H1 (cell line): ENCODE measurements around the gene LIF. TPM values are rescaled to one million over a fixed set of nuclear protein-coding genes. Genes with fewer than 3 reads are reported as not detected.

Experiments
- CTCF ChIA-PET: fragments of 300-600 bp; sonication (Branson Sonifier 250); formaldehyde crosslinking; loops from one replicate; lab custom pipeline; 2021; ENCODE audit not compliant: partially characterized antibody; lab: Charles Lee
- POLR2A ChIA-PET: fragments of 300-600 bp; sonication (Branson Sonifier 250); formaldehyde crosslinking; loops from one replicate; lab custom pipeline; 2021; ENCODE audit warnings: inconsistent platforms; ENCODE audit not compliant: partially characterized antibody; lab: Charles Lee
- DNase-seq, 2 experiments: peaks; one replicate each; pipeline versions ENCODE4 v3.0.0 to v3.0.0-alpha.2; 2010 to 2022; ENCODE audit warnings: low spot score in 2 of 2, low read depth in 1 of 2, mixed read lengths in 1 of 2
- FAIRE-seq: peaks from 2 replicates; lab custom pipeline; 2011; peaks lifted over from hg19 to GRCh38; lab: Jason Lieb, UNC
- H2AFZ ChIP-seq: 2 replicates; pipeline ENCODE4 v1.8.1; 2012; ENCODE audit warnings: low read length, inconsistent platforms
- H2AK5ac ChIP-seq: 2 replicates; pipeline ENCODE4 v1.6.1; 2013; ENCODE audit warnings: low read depth, low read length
- H2BK120ac ChIP-seq: replicated peaks from 2 replicates; pipeline ENCODE3; 2013; ENCODE audit warnings: low read depth, low read length, inconsistent platforms
- H2BK12ac ChIP-seq: 2 replicates; pipeline ENCODE4 v1.6.1; 2013; ENCODE audit warnings: low read depth, low read length
- H2BK15ac ChIP-seq: 2 replicates; pipeline ENCODE4 v1.6.1; 2013; ENCODE audit warnings: low read length
- H2BK20ac ChIP-seq: 2 replicates; pipeline ENCODE4 v1.6.1; 2013; ENCODE audit warnings: low read length
- H2BK5ac ChIP-seq: 2 replicates; pipeline ENCODE4 v1.6.1; 2013; ENCODE audit warnings: low read depth, low read length
- H3K14ac ChIP-seq: 2 replicates; pipeline ENCODE4 v1.6.1; 2013; ENCODE audit warnings: inconsistent platforms; ENCODE audit not compliant: insufficient read length
- H3K18ac ChIP-seq: 2 replicates; pipeline ENCODE4 v1.6.1; 2013; ENCODE audit warnings: low read length; ENCODE audit errors: extremely low read depth
- H3K23ac ChIP-seq: 2 replicates; pipeline ENCODE4 v1.6.1; 2013; ENCODE audit warnings: inconsistent platforms; ENCODE audit not compliant: insufficient read length
- H3K23me2 ChIP-seq: 2 replicates; pipeline ENCODE4 v1.6.1; 2013; ENCODE audit warnings: low read depth, low read length
- H3K27ac ChIP-seq: 2 replicates; pipeline ENCODE4 v1.6.1; 2011; ENCODE audit warnings: low read depth, low read length, inconsistent platforms
- H3K27me3 ChIP-seq, 4 experiments: replicated peaks in 1 of 4; 1 replicate in 1 of 4; 2 replicates in 3 of 4; pipeline versions ENCODE4 v1.6.1 to v1.8.1; 2011 to 2013; ENCODE audit warnings: low read length in 3 of 4, mild to moderate bottlenecking in 3 of 4, inconsistent platforms in 2 of 4, mixed read lengths in 2 of 4, moderate library complexity in 1 of 4; ENCODE audit not compliant: control insufficient read depth in 3 of 4, insufficient read depth in 3 of 4; ENCODE audit errors: extremely low read depth in 1 of 4
- H3K36me3 ChIP-seq, 4 experiments: 2 replicates each; pipeline versions ENCODE4 v1.6.1 to v1.8.1; 2011 to 2013; ENCODE audit warnings: mild to moderate bottlenecking in 4 of 4, low read length in 3 of 4, moderate library complexity in 2 of 4, control low read depth in 1 of 4, inconsistent platforms in 1 of 4; ENCODE audit not compliant: insufficient read depth in 4 of 4, control insufficient read depth in 2 of 4
- H3K4ac ChIP-seq: replicated peaks from 2 replicates; pipeline ENCODE3; 2013; ENCODE audit warnings: low read length, low read depth, mixed read lengths, inconsistent platforms; ENCODE audit not compliant: insufficient read length
- H3K4me1 ChIP-seq, 4 experiments: replicated peaks in 1 of 4; 1 replicate in 1 of 4; 2 replicates in 3 of 4; pipeline versions ENCODE4 v1.6.1 to v1.8.1; 2011 to 2013; ENCODE audit warnings: low read length in 3 of 4, inconsistent platforms in 2 of 4, mixed read lengths in 1 of 4; ENCODE audit not compliant: insufficient read depth in 4 of 4, control insufficient read depth in 3 of 4
- H3K4me2 ChIP-seq, 2 experiments: 2 replicates each; pipeline versions ENCODE4 v1.6.1 to v1.8.1; 2011 to 2013; ENCODE audit warnings: low read depth in 2 of 2, low read length in 2 of 2, control low read depth in 1 of 2, inconsistent platforms in 1 of 2, mild to moderate bottlenecking in 1 of 2; ENCODE audit not compliant: insufficient read depth in 1 of 2
- H3K4me3 ChIP-seq, 4 experiments: fragments of 200-600, 300-600 bp in 1 of 4; sonication (generic), shearing (Covaris generic), sonication (Bioruptor Twin) in 1 of 4; 2 replicates each; pipeline versions ENCODE4 v1.5.1 to v1.8.1; 2011 to 2016; ENCODE audit warnings: low read length in 4 of 4, low read depth in 3 of 4, control low read depth in 2 of 4, inconsistent platforms in 2 of 4, mild to moderate bottlenecking in 2 of 4, mixed read lengths in 1 of 4, moderate library complexity in 1 of 4; ENCODE audit not compliant: insufficient read depth in 2 of 4; ENCODE audit errors: extremely low read depth in 1 of 4
- H3K56ac ChIP-seq: replicated peaks from 2 replicates; pipeline ENCODE3; 2013; ENCODE audit warnings: low read depth, mild to moderate bottlenecking, mixed read lengths, low read length, inconsistent platforms; ENCODE audit not compliant: insufficient read length
- H3K79me1 ChIP-seq: 2 replicates; pipeline ENCODE4 v1.6.1; 2013; ENCODE audit warnings: low read depth, low read length, control low read depth
- H3K79me2 ChIP-seq, 2 experiments: 2 replicates each; pipeline versions ENCODE4 v1.6.1 to v1.8.1; 2012 to 2013; ENCODE audit warnings: low read length in 2 of 2, mild to moderate bottlenecking in 2 of 2, inconsistent platforms in 1 of 2; ENCODE audit not compliant: insufficient read depth in 2 of 2, control insufficient read depth in 1 of 2
- H3K9ac ChIP-seq, 4 experiments: replicated peaks in 1 of 4; 1 replicate in 1 of 4; 2 replicates in 3 of 4; pipeline versions ENCODE4 v1.6.1 to v1.8.1; 2011 to 2013; ENCODE audit warnings: low read depth in 3 of 4, low read length in 3 of 4, control low read depth in 2 of 4, mild to moderate bottlenecking in 2 of 4, moderate library complexity in 2 of 4, inconsistent platforms in 1 of 4; ENCODE audit errors: extremely low read depth in 1 of 4
- H3K9me3 ChIP-seq, 2 experiments: 2 replicates each; pipeline versions ENCODE4 v1.6.1 to v1.8.1; 2012 to 2013; ENCODE audit warnings: mild to moderate bottlenecking in 2 of 2, moderate library complexity in 2 of 2, control low read depth in 1 of 2, inconsistent platforms in 1 of 2, low read depth in 1 of 2, low read length in 1 of 2, mixed read lengths in 1 of 2; ENCODE audit not compliant: insufficient read depth in 2 of 2
- H4K20me1 ChIP-seq, 2 experiments: replicated peaks in 1 of 2; 2 replicates each; pipeline versions ENCODE3 to v1.8.1; 2011 to 2013; ENCODE audit warnings: inconsistent platforms in 2 of 2, low read length in 2 of 2, mild to moderate bottlenecking in 1 of 2; ENCODE audit not compliant: insufficient read depth in 2 of 2, control insufficient read depth in 1 of 2
- H4K5ac ChIP-seq: 2 replicates; pipeline ENCODE4 v1.6.1; 2013; ENCODE audit warnings: low read length, low read depth, mixed read lengths, inconsistent platforms; ENCODE audit not compliant: insufficient read length
- H4K8ac ChIP-seq: 2 replicates; pipeline ENCODE4 v1.8.0; 2013; ENCODE audit warnings: mild to moderate bottlenecking, moderate library complexity, low read length, inconsistent platforms; ENCODE audit not compliant: insufficient read depth; ENCODE audit errors: extremely low read depth
- H4K91ac ChIP-seq: replicated peaks from 2 replicates; pipeline ENCODE3; 2013; ENCODE audit warnings: low read length, mixed read lengths, inconsistent platforms; ENCODE audit not compliant: insufficient read length
- CBX8 ChIP-seq: fragments of 300-800, 300-1000 bp; sonication (generic); IDR thresholded peaks from 2 replicates; pipeline ENCODE4 v1.7.1; 2016; ENCODE audit warnings: low read depth, low read length, borderline replicate concordance
- CHD1 ChIP-seq: IDR thresholded peaks from 2 replicates; pipeline ENCODE4 v1.6.1; 2012; ENCODE audit warnings: low read depth, low read length, improper control_type of control experiment
- FOSL1 ChIP-seq: IDR thresholded peaks from 2 replicates; pipeline ENCODE4 v1.6.1; 2011; ENCODE audit warnings: mild to moderate bottlenecking, low read depth, low read length, moderate library complexity; ENCODE audit not compliant: insufficient read depth
- GTF2F1 ChIP-seq: IDR thresholded peaks from 2 replicates; pipeline ENCODE4 v1.6.1; 2012; ENCODE audit warnings: low read depth, low read length, improper control_type of control experiment, borderline replicate concordance
- KDM1A ChIP-seq: fragments of 200-600, 300-600 bp; sonication (generic); IDR thresholded peaks from 2 replicates; pipeline ENCODE4 v1.7.1; 2016; ENCODE audit warnings: mild to moderate bottlenecking, low read length, borderline replicate concordance
- WGBS, 2 experiments: shearing (Covaris generic) in 1 of 2; methylation state at CpG; one replicate each; pipeline versions ENCODE4 v1.1.6 to v1.1.7; 2013 to 2015; ENCODE audit warnings: low lambda C conversion rate in 2 of 2, mixed read lengths in 2 of 2, inconsistent platforms in 1 of 2, low coverage in 1 of 2, missing lambda C conversion rate in 1 of 2; ENCODE audit not compliant: insufficient replicate concordance in 2 of 2, insufficient coverage in 1 of 2, insufficient read length in 1 of 2; ENCODE audit errors: extremely low coverage in 1 of 2, missing lambda C conversion rate in 1 of 2; 5-methylcytosine and 5-hydroxymethylcytosine counted together
- polyA plus RNA-seq, 7 experiments: library from polyadenylated mRNA; depleted of rRNA in 3 of 7; stranded (reverse) in 5 of 7; unstranded in 2 of 7; fragments of >200 nt in 5 of 7; fragments of 200-250 nt in 2 of 7; gene quantifications; 1 replicate in 5 of 7; 2 replicates in 1 of 7; 4 replicates in 1 of 7; pipeline versions ENCODE4 v1.2.1 to v1.2.3, GENCODE V29; 2011 to 2013; ENCODE audit warnings: missing spikeins in 2 of 7, mixed read lengths in 2 of 7
- total RNA-seq: library from RNA; stranded (reverse); fragmentation: NEBNext Ultra II Directional; extraction: Animal tissue kit (Norgen Biotek cat#: 25700); gene quantifications from 2 replicates; pipeline ENCODE4 v1.2.1, GENCODE V29; 2021
- TF ChIP-seq, protein P1 (sequence below): IDR thresholded peaks from 2 replicates; pipeline ENCODE4 v1.6.1; 2012; ENCODE audit warnings: inconsistent platforms

LIF gene
- total and polyA plus RNA-seq, 2 of the 8 experiments (the other 6 are each of a cell fraction or from before 2014, with no cell fraction given), result 3.3 to 3.5 TPM

DNA sequence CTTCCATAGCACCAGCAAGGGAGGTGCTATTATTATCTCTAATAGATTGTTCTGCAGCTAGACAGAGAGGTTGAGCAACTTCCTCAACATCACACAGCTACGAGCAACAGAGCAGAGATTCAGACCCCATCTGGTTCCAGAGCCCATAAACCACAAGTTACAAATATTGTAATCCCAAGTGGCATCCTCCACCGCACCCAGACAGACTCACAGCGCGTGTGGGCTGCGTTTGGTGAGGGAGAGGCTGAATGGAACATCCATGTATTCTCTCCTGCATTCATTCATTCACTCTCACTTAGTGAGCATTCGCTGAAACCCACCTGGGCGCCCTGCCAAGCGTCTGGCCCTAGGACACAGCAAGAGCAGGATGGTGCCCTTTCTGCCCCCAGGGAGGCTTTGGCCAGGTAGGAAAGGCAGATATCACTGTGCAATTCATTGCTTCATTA, 33.5 kb downstream of the LIF start:
- POLR2A ChIA-PET, result interaction anchor here (2.3 kb wide), 1 partner anchor 17 kb away, joined by 7 read pairs; no protein-coding TSS in a partner anchor
- H4K91ac ChIP-seq, result no peak overlapping the region
- no peak overlapping the region for H3K9ac ChIP-seq

More for the DNA sequence above, 33.5 kb downstream of the LIF start:
- Histone ChIP-seq H3K79me2 (no peaks in the 10 kb centered on the region), H2BK120ac (no peak overlapping the region), H2BK5ac (peak overlapping the region; percentile 48; the same call in 1 of the 2 replicates), H3K23me2 (no peaks in the 10 kb centered on the region), H3K36me3 (no peaks in the 10 kb centered on the region), H3K4me3 (no peak overlapping the region), H2BK12ac (peak overlapping the region; percentile 87), H2AFZ (no peak overlapping the region), H3K9me3 (no peaks in the 10 kb centered on the region), H3K14ac (no peak overlapping the region), H3K27ac (no peak overlapping the region), H4K8ac (no peak overlapping the region), H3K18ac (peak overlapping the region; percentile 60; the same call in 1 of the 2 replicates), H3K4me1 (peaks cover 0 to 13% (median 9%) of the 10 kb centered on the region in 4 experiments; a peak in 6 of 7 replicates), H3K4ac (no peak overlapping the region), H3K27me3 (no peaks in the 10 kb centered on the region; a peak in 1 of 7 replicates), H2AK5ac (peak overlapping the region; percentile 25; the same call in 1 of the 2 replicates), H3K4me2 (no peak overlapping the region), H2BK15ac (0 out of 2 replicates have a peak overlapping the region, but pooled peaks have one; percentile 23), H3K23ac (no peak overlapping the region), H3K56ac (no peak overlapping the region), H4K5ac (no peak overlapping the region), H2BK20ac (peak overlapping the region; percentile 80; the same call in 1 of the 2 replicates), H4K20me1 (no peaks in the 10 kb centered on the region), H3K79me1 (no peaks in the 10 kb centered on the region)
- no peak for FAIRE-seq
- CTCF ChIA-PET, result interaction anchor here (1.3 kb wide), 1 partner anchor 105 kb away, joined by 4 read pairs; no protein-coding TSS in a partner anchor
- 91% methylated on average over 8 of the region's 8 CpGs; no CpG with 5 or more reads in 1 of the 2 experiments for WGBS, 2 experiments
- DNase-seq, result no peak
- TF ChIP-seq CHD1 (no peak), GTF2F1 (no peak), FOSL1 (no peak), CBX8 (no peak), KDM1A (no peak)
- TF ChIP-seq, protein P1, sequence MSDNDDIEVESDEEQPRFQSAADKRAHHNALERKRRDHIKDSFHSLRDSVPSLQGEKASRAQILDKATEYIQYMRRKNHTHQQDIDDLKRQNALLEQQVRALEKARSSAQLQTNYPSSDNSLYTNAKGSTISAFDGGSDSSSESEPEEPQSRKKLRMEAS, result no peak
